KMS-11 (cell line): ENCODE measurements around the gene TWIST2.

Experiments used
- H2AFZ ChIP-seq: fragments of 200-600 bp; sonication (generic); 2 replicates; pipeline ENCODE4 v1.6.1; 2016; ENCODE audit warnings: antibody characterized with exemption, mixed run types, low read depth
- H3K27ac ChIP-seq: fragments of 200-600 bp; sonication (generic); 2 replicates; pipeline ENCODE4 v1.6.1; 2016; ENCODE audit warnings: mild to moderate bottlenecking, mixed run types
- H3K27me3 ChIP-seq: fragments of 200-600 bp; sonication (generic); 2 replicates; pipeline ENCODE4 v1.6.1; 2017; ENCODE audit warnings: mild to moderate bottlenecking, low read depth, mixed run types, moderate library complexity; ENCODE audit not compliant: insufficient read depth
- H3K36me3 ChIP-seq: fragments of 200-600 bp; sonication (generic); 2 replicates; pipeline ENCODE4 v1.6.1; 2017; ENCODE audit warnings: mild to moderate bottlenecking, mixed run types; ENCODE audit not compliant: insufficient read depth
- H3K4me1 ChIP-seq: fragments of 200-600 bp; sonication (generic); 2 replicates; pipeline ENCODE4 v1.6.1; 2016; ENCODE audit warnings: mild to moderate bottlenecking, low read depth, mixed run types; ENCODE audit not compliant: poor library complexity, severe bottlenecking
- H3K4me2 ChIP-seq: fragments of 200-600 bp; sonication (generic); 2 replicates; pipeline ENCODE4 v1.7.0; 2016; ENCODE audit warnings: mild to moderate bottlenecking, mixed run types
- H3K4me3 ChIP-seq: fragments of 200-600 bp; sonication (generic); IDR thresholded peaks from 2 replicates; pipeline ENCODE4 v1.6.1; 2017; ENCODE audit warnings: low read depth, low read length, mixed read lengths; ENCODE audit not compliant: insufficient read depth
- H3K79me2 ChIP-seq: fragments of 200-600 bp; sonication (generic); 2 replicates; pipeline ENCODE4 v1.6.1; 2016; ENCODE audit warnings: low read depth, mixed run types; ENCODE audit not compliant: insufficient read depth
- H3K9ac ChIP-seq: fragments of 200-600 bp; sonication (generic); 2 replicates; pipeline ENCODE4 v1.6.1; 2016; ENCODE audit warnings: mild to moderate bottlenecking, mixed run types
- H4K20me1 ChIP-seq: fragments of 200-600 bp; sonication (generic); 2 replicates; pipeline ENCODE4 v1.6.1; 2016; ENCODE audit warnings: mild to moderate bottlenecking, mixed run types; ENCODE audit not compliant: insufficient read depth
- CTCF ChIP-seq: fragments of 200-600 bp; sonication (generic); conservative IDR thresholded peaks from 2 replicates; pipeline ENCODE4 v1.6.1; 2017; ENCODE audit warnings: low read depth, mild to moderate bottlenecking, antibody characterized with exemption, low read length, moderate library complexity, mixed read lengths

TWIST2 gene

GRCh38 chr2:238813109-238813508 is 34.8 kb upstream of the TWIST2 start:
- Histone ChIP-seq H3K79me2 (no peaks in the 10 kb centered on the region), H2AFZ (no peak overlapping the region), H3K27me3 (no peaks in the 10 kb centered on the region; the same call in 1 of the 2 replicates), H3K9ac (no peak overlapping the region), H3K4me1 (no peaks in the 10 kb centered on the region), H3K36me3 (no peaks in the 10 kb centered on the region), H3K4me3 (no peak overlapping the region), H4K20me1 (no peaks in the 10 kb centered on the region), H3K27ac (no peak overlapping the region), H3K4me2 (no peak overlapping the region)
- TF ChIP-seq CTCF: no peak

GRCh38 chr2:238814815-238815214 is 33.1 kb upstream of the TWIST2 start:
- H3K4me2 ChIP-seq: no peak overlapping the region
- no peaks in the 10 kb centered on the region for H4K20me1 ChIP-seq
- H3K9ac ChIP-seq: no peak overlapping the region
- H2AFZ ChIP-seq: no peak overlapping the region
- no peaks in the 10 kb centered on the region for H3K4me1 ChIP-seq
- H3K79me2 ChIP-seq: no peaks in the 10 kb centered on the region
- H3K36me3 ChIP-seq: no peaks in the 10 kb centered on the region
- H3K27me3 ChIP-seq: no peaks in the 10 kb centered on the region; the same call in 1 of the 2 replicates
- H3K27ac ChIP-seq: no peak overlapping the region
- TF ChIP-seq CTCF: no peak
- no peak overlapping the region for H3K4me3 ChIP-seq

- Histone ChIP-seq H3K4me1 (no peaks in the 10 kb centered on the region), H3K27ac (no peak overlapping the region), H3K27me3 (no peaks in the 10 kb centered on the region), H3K4me2 (no peak overlapping the region), H3K36me3 (no peaks in the 10 kb centered on the region), H4K20me1 (no peaks in the 10 kb centered on the region), H2AFZ (no peak overlapping the region), H3K4me3 (no peak overlapping the region), H3K9ac (no peak overlapping the region), H3K79me2 (no peaks in the 10 kb centered on the region)
- TF ChIP-seq CTCF: no peak
Observed at GRCh38 chr2:238816291-238816690, 31.6 kb upstream of the TWIST2 start.

GRCh38 chr2:238817382-238817781 is 30.5 kb upstream of the TWIST2 start:
- Histone ChIP-seq H3K4me1 (no peaks in the 10 kb centered on the region), H3K27ac (no peak overlapping the region), H4K20me1 (no peaks in the 10 kb centered on the region), H3K27me3 (no peaks in the 10 kb centered on the region), H2AFZ (no peak overlapping the region), H3K9ac (no peak overlapping the region), H3K36me3 (no peaks in the 10 kb centered on the region), H3K79me2 (no peaks in the 10 kb centered on the region), H3K4me3 (no peak overlapping the region), H3K4me2 (no peak overlapping the region)
- no peak for TF ChIP-seq CTCF
